ENCODE data around the gene GRIK4. TPM values are rescaled to one million over a fixed set of nuclear protein-coding genes. Genes with fewer than 3 reads are reported as not detected.

The GRIK4 gene
- total and polyA plus RNA-seq, 2 experiments from 2014 or later: not detected

DNA sequence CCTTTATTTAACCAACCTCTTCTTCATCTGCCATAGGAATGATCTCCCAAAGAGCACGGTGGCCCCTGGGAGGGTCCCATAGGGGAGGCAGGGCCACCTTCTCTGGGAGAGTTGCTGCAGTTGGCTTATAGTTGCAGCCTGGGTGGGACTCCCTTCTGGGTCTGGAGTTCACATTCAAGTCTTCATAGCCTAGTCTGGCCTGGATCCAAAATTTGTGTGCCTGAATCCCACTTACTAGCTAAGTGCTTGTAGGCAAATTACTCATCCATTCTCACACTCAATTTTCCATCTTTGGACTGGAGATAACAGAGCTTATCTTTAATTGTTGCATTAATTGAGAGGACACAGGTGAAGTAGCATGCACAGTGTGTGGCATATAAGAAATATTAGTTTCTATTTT lies 163.6 kb downstream of the GRIK4 start:
- Histone ChIP-seq H3K4me1 (ENCODE audit: insufficient read depth) (no peaks in the 10 kb centered on the region), H4K20me1 (ENCODE audit: insufficient read depth) (no peaks in the 10 kb centered on the region), H3K4me3 (no peak overlapping the region), H3K79me2 (ENCODE audit: insufficient read depth) (no peaks in the 10 kb centered on the region), H3K9me2 (ENCODE audit: insufficient read depth) (no peaks in the 10 kb centered on the region), H3K9ac (no peak overlapping the region), H3F3A (ENCODE audit: insufficient read depth) (no peaks in the 10 kb centered on the region), H3K9me3 (ENCODE audit: low read depth) (no peaks in the 10 kb centered on the region), H3K27ac (no peak overlapping the region), H3K27me3 (replicated peaks; ENCODE audit: insufficient read depth) (peaks cover 12% of the 10 kb centered on the region), H3K4me2 (ENCODE audit: unreplicated experiment) (no peak overlapping the region), H2AFZ (no peak overlapping the region), H3K36me3 (ENCODE audit: low read depth) (no peaks in the 10 kb centered on the region)
- WGBS, 2 experiments (ENCODE audit: low coverage in 1 of 2, low lambda C conversion rate in 2 of 2, missing lambda C conversion rate in 2 of 2): 10 to 28% methylated on average over 1 of the region's 1 CpG
- in situ Hi-C loops (cut with MboI): no loop called here
- DNase-seq: no peak
- TF ChIP-seq EZH2 (IDR thresholded peaks at IDR 0.05; ENCODE audit: insufficient read depth, poor library complexity, severe bottlenecking) (no peak), EZH2phosphoT487 (IDR thresholded peaks at IDR 0.05; ENCODE audit: insufficient read depth, low read depth) (no peak)

DNA sequence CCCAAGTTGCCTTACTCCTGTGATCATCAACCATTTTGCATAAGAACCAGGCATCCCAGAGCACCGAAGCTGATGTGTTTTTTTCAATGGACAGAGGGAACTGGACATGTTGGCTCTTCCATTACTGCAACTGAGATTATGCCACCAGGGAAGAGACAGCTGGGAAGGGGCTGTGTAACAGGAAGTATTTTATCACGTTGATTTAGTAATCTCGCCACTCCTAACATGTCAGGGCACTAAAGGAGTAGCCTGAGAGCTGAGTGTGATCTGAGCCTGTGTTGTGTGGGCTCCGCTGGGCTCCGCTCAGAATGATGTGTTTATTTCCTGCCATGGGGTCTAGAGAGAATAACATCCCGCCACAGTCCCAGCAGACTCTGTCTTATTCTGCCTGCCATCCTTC lies 165.4 kb downstream of the GRIK4 start:
- no peaks in the 10 kb centered on the region for H3K79me2 ChIP-seq (ENCODE audit: insufficient read depth)
- 56 to 62% methylated on average over 6 of the region's 6 CpGs for WGBS, 2 experiments (ENCODE audit: low coverage in 1 of 2, low lambda C conversion rate in 2 of 2, missing lambda C conversion rate in 2 of 2)
- no peaks in the 10 kb centered on the region for H3K36me3 ChIP-seq (ENCODE audit: low read depth)
- H2AFZ ChIP-seq: no peak overlapping the region
- no peak for DNase-seq
- no peak overlapping the region for H3K4me2 ChIP-seq (ENCODE audit: unreplicated experiment)
- H3K4me3 ChIP-seq: no peak overlapping the region
- H3F3A ChIP-seq (ENCODE audit: insufficient read depth): no peaks in the 10 kb centered on the region
- TF ChIP-seq EZH2 (IDR thresholded peaks at IDR 0.05; ENCODE audit: insufficient read depth, poor library complexity, severe bottlenecking): no peak
- TF ChIP-seq EZH2phosphoT487 (IDR thresholded peaks at IDR 0.05; ENCODE audit: insufficient read depth, low read depth): no peak
- H3K9me2 ChIP-seq (ENCODE audit: insufficient read depth): no peaks in the 10 kb centered on the region
- no peaks in the 10 kb centered on the region for H3K9me3 ChIP-seq (ENCODE audit: low read depth)
- H3K27ac ChIP-seq: no peak overlapping the region
- H3K4me1 ChIP-seq (ENCODE audit: insufficient read depth): no peaks in the 10 kb centered on the region
- peaks cover 12% of the 10 kb centered on the region for H3K27me3 ChIP-seq (replicated peaks; ENCODE audit: insufficient read depth)
- H4K20me1 ChIP-seq (ENCODE audit: insufficient read depth): no peaks in the 10 kb centered on the region
- in situ Hi-C loops (cut with MboI): no loop called here
- no peak overlapping the region for H3K9ac ChIP-seq

DNA sequence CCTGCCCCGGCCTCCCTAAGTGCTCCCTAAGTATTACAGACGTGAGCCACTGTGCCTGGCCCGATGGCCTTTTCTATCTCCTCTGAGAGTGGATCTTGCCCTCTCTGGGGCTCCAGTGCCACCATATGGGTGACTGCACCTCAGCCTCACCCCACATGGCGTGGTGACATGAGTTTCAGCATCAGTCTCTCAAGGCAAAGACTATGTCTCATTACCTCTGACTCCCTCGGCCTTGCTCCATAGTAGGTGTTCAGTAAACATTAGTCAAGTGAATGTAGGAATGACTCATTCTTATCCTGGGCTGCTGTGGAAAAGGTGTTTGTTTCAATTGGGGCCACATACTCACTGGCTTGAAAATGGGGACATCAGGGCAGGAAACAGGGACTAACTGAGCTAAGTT lies 168.8 kb downstream of the GRIK4 start:
- no peak for TF ChIP-seq EZH2 (IDR thresholded peaks at IDR 0.05; ENCODE audit: insufficient read depth, poor library complexity, severe bottlenecking)
- TF ChIP-seq EZH2phosphoT487 (IDR thresholded peaks at IDR 0.05; ENCODE audit: insufficient read depth, low read depth): no peak
- in situ Hi-C loops (cut with MboI): loop anchor here (10.0 kb wide), 1 partner anchor 176 kb away; no protein-coding TSS in a partner anchor
- WGBS, 2 experiments (ENCODE audit: low coverage in 1 of 2, low lambda C conversion rate in 2 of 2, missing lambda C conversion rate in 2 of 2): 80 to 86% methylated on average over 5 of the region's 5 CpGs

DNA sequence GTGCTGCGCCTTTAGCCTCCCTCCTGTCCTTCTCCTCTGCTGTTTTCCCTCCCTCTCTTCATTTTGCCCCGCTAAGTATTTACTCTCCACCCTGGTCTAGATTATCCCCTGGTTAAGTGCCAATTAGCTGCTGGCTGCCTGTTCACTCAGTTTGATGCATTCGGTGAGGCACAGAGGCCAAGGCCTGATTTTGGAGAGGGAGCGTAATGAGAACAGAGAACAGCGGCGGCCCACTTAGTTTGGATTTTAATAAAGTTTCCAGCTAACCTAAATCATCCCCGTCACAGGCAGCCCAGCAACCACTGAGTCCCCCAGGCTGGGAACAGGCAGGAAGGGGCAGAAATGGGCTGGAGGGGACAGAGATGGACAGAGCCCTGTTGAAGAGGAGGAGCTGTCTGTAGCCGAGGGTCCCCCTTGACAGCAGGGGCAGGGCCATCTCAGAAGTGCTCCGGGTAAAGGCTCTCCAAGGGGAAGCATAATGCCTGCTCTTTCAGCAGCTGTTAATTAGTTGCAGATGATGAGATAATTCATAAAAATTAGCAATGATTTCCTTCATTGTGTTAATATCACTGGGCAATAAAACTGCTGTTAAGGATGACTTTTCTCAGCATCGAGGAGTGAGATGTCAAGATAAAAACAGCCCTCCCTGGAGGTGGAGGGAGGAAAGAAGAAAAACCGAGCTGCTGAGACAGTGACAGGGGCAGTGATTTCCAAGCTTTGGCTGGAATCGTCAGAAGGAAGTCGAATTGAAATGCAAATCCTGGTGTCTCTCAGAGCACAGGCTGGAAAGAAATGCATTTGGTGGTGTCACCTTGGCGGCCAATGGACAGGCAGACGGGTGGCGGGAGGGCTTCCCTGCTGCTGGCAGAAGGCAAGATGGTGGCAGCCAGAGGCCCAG lies 170.1 kb downstream of the GRIK4 start:
- no peak for DNase-seq
- WGBS, 2 experiments (ENCODE audit: low coverage in 1 of 2, low lambda C conversion rate in 2 of 2, missing lambda C conversion rate in 2 of 2): 37 to 38% methylated on average over 16 of the region's 16 CpGs

More for the DNA sequence above, 168.8 kb downstream of the GRIK4 start:
- Histone ChIP-seq H4K20me1 (ENCODE audit: insufficient read depth) (no peaks in the 10 kb centered on the region), H3K79me2 (ENCODE audit: insufficient read depth) (no peaks in the 10 kb centered on the region), H3K4me3 (no peak overlapping the region), H3K9me2 (ENCODE audit: insufficient read depth) (no peaks in the 10 kb centered on the region), H3F3A (ENCODE audit: insufficient read depth) (peaks cover 8% of the 10 kb centered on the region; the same call in 1 of the 2 replicates), H3K36me3 (ENCODE audit: low read depth) (no peaks in the 10 kb centered on the region), H3K4me2 (ENCODE audit: unreplicated experiment) (no peak overlapping the region), H3K27me3 (replicated peaks; ENCODE audit: insufficient read depth) (no peaks in the 10 kb centered on the region; the same call in none of the 2 replicates), H3K4me1 (ENCODE audit: insufficient read depth) (peaks cover 4% of the 10 kb centered on the region; the same call in 1 of the 2 replicates), H3K27ac (no peak overlapping the region), H3K9me3 (ENCODE audit: low read depth) (no peaks in the 10 kb centered on the region), H3K9ac (no peak overlapping the region), H2AFZ (no peak overlapping the region)
- no peak for DNase-seq

More for the DNA sequence above, 170.1 kb downstream of the GRIK4 start:
- no peaks in the 10 kb centered on the region for H3K9me3 ChIP-seq (ENCODE audit: low read depth)
- H3K27ac ChIP-seq: no peak overlapping the region
- peaks cover 8% of the 10 kb centered on the region; the same call in 1 of the 2 replicates for H3F3A ChIP-seq (ENCODE audit: insufficient read depth)
- no peak overlapping the region for H3K9ac ChIP-seq
- peaks cover 3% of the 10 kb centered on the region; the same call in 1 of the 2 replicates for H3K27me3 ChIP-seq (replicated peaks; ENCODE audit: insufficient read depth)
- no peaks in the 10 kb centered on the region for H3K79me2 ChIP-seq (ENCODE audit: insufficient read depth)
- no peak overlapping the region for H3K4me3 ChIP-seq
- no peaks in the 10 kb centered on the region for H3K9me2 ChIP-seq (ENCODE audit: insufficient read depth)
- no peak overlapping the region for H2AFZ ChIP-seq
- no peaks in the 10 kb centered on the region for H3K36me3 ChIP-seq (ENCODE audit: low read depth)
- H4K20me1 ChIP-seq (ENCODE audit: insufficient read depth): no peaks in the 10 kb centered on the region
- in situ Hi-C loops (cut with MboI): loop anchor here (10.0 kb wide), 1 partner anchor 177 kb away; no protein-coding TSS in a partner anchor
- TF ChIP-seq EZH2phosphoT487 (IDR thresholded peaks at IDR 0.05; ENCODE audit: insufficient read depth, low read depth): no peak
- no peak for TF ChIP-seq EZH2 (IDR thresholded peaks at IDR 0.05; ENCODE audit: insufficient read depth, poor library complexity, severe bottlenecking)
- no peak overlapping the region for H3K4me2 ChIP-seq (ENCODE audit: unreplicated experiment)
- H3K4me1 ChIP-seq (ENCODE audit: insufficient read depth): peaks cover 4% of the 10 kb centered on the region; the same call in 1 of the 2 replicates
